NK-92 (cell line): ENCODE data around the gene DCAF11.

Source experiments
- DNase-seq: peaks from one replicate; lab custom pipeline; 2025; ENCODE audit not compliant: unreplicated experiment; lab: John Stamatoyannopoulos, UW

Gene DCAF11

DNA sequence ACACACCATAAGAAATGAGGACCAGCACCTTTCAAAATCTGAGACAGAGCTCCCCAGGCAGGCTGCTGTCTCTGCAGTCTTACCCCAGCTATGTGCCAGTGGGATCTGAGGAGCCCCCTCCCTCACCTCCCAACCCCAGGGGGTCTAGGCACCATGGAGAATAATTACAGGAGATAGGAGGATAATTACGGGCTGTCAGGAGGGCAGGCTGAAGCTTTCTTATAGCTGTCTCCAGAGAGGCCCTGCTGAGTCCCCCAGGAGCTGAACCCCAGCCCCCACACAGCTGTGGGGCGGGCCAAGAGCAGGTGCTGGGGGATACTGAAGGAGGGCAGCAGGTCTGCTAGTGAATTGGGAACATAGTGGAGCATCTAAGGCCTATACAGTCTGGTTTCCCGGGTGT is 36.4 kb upstream of the DCAF11 start:
- DNase-seq: no peak

DNA sequence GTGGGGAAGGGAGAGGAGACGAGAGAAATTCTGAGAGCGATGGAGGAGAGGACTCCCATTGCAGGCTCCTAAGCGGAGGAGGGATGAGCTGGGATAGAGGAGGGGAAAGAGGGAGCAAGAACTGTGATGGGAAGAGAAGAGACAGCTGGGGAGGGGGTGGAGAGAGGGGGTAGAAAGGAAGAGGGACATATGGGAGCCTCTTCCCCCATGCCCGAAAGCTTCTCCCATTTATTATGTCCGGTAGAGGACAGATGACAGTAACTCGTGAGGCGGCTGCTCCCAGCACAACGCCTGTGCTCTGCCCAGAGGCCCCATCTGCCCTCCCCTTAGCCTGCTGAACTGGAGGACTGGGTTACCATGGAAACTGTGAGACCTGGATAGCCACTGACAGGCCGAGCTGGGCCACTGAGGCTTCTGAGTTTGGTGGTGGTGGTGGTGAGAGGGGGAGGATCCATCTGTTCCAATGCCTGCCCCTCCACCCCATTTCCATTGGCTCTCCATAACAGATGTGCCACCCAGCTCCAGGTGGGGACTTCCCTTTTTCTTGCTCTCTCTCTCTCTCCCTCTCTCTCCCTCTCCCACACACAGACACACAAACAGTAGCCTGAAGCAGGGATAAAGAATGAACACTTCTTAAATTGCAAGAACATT is 35.0 kb upstream of the DCAF11 start:
- DNase-seq: no peak

DNA sequence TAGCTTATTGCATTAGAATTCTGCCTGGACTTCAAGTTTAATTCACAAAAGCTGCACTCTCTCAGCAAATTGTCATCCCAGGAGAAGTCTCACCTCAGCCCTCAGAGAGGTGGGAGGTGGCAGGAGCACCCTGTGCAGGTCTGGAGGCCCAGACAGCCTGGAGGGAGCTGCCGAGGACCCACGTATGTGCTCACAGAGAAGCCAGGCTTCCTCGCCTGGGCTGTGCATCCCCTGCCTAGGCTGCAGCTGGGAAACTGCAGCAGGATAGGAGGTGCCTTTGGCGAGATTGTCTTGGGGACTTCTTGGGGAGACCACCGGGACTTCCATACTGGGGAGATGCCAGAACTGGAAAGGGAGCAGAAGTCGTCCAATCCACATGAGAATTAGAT is 34.4 kb upstream of the DCAF11 start:
- DNase-seq: no peak

GRCh38 chr14:24080888-24081738 is 33.5 kb upstream of the DCAF11 start:
- DNase-seq: no peak

GRCh38 chr14:24081739-24082211 is 32.8 kb upstream of the DCAF11 start:
- DNase-seq: no peak

DNA sequence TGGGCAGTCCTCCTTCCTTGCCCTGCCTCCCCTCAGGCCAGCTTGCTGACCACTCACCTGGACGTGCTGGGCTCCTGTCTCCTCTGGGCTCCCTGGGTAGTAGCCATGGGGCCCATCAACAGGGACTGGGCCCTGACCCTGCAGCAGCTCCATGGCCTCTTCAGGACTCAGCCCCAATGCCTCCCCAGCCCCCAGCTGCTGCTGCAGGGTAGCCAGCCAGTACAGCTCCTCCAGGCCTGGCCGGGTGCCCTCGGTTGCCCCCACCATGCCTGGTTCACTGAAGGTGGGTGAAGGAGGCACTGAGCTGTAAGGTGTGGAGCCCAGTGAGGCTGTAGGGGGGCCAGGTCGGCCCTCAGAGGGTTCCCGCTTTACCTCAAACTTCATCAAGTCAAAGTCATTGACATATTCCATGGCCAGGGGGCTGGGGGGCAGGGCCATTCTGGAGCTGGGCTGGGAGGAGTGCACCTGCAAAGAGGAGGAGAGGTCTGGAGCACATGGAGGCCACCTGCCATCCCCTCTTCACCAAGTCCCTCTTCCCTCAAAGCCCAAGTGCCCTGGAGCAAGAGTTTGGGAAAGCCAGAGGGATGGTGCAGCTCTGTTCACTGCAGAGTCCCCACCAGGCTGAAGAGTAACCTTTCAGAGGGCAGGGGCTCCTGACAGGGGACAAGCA is 32.0 kb upstream of the DCAF11 start:
- DNase-seq: no peak

DNA sequence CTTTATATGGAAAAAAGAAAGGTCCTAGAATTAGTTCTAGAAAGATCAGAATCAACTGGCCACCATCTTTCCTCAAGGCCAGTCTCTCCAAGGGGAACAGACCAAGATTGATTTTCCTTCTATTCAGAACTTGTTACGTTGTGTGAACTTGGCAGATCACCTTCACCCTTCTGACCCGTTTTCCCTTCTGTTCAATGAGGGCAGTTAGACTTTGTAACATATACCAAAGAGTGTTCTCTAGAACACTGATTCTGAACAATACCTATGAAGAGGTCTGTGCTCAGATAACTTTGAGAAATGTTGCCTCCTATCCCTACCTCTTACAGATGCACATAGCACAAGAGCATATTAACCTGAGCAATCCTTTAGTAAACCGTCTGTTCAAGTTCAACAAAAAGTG is 31.1 kb upstream of the DCAF11 start:
- DNase-seq: no peak

GRCh38 chr14:24084440-24084839 is 30.1 kb upstream of the DCAF11 start:
- no peak for DNase-seq

- no peak for DNase-seq
Observed at GRCh38 chr14:24085215-24085614, 29.4 kb upstream of the DCAF11 start.

GRCh38 chr14:24086193-24086955 is 28.2 kb upstream of the DCAF11 start:
- DNase-seq: no peak

DNA sequence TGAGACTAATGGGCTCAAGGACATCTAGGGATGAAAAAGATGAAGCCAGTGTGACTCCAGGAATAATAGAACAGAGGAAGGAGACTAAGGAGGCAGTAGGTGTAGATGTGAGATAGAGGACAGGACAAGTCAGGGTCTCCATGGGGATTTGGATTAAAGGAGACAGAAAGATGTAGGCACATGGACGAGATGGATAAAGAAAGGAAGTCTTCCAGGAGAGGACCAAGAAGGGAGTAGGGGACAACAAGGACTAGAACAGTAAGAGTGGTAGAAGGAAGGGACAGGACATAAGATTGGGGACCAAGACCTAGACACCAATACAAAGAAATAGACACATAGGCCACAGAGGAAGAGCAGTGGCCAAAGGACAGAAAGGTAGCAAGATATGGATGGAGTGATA is 27.6 kb upstream of the DCAF11 start:
- no peak for DNase-seq

DNA sequence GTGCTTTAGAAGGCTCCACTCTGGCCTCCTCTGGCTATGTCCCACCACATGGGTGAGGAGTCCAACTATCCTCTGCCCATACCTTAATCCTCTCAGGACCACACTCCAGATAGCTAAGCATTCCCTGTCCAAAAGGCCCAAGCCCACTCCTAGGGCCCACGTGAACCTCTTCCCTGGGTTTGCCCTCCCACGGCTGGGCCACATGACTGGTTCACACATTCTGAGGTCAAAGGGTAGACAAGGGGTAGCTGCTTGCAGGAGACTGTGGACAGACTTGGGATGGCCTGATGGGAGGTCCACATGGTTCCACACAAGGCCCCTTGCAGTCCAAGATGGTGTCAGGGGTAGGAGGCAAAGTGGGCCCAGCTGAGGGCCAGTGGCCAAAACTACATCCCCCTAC is 26.5 kb upstream of the DCAF11 start:
- DNase-seq: no peak

- no peak for DNase-seq
Observed at GRCh38 chr14:24089890-24090289, 24.7 kb upstream of the DCAF11 start.

GRCh38 chr14:24092110-24092504 is 22.5 kb upstream of the DCAF11 start:
- no peak for DNase-seq

- DNase-seq: no peak
Observed at GRCh38 chr14:24092505-24093206, 21.9 kb upstream of the DCAF11 start.

GRCh38 chr14:24093207-24093900 is 21.2 kb upstream of the DCAF11 start:
- DNase-seq: no peak

GRCh38 chr14:24093901-24094840 is 20.4 kb upstream of the DCAF11 start, which contains the start of gene PCK2:
PCK2 (plus strand) TSS chr14:24094311; CDS start chr14:24094406, 95 bp downstream.
- DNase-seq: no peak

DNA sequence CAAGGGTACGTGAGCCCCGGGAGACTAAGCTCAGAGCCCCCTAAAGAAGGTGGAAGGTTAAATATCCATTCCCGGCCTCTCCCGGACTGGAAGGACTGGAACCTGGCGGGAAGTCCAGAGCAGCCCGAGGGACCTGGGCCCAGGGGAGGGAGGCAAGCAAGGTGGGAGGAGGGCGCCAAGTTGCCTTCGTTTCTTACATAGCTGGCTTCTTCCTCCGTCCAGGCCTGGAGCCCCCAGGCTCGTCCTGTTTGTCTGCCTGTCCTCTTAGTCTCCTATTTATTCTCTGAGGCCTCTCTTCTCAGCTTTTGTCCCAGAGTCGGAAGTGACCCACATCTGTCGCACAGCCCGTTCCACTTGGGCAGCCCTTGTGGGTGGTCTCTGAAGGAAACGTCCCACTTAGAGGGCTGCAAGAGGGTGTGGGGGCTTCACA is 19.7 kb upstream of the DCAF11 start:
- DNase-seq: no peak
